WTC11 (cell line): ENCODE measurements around the gene PKMYT1.

ENCODE experiments used
- SMAD4 ChIP-seq: sonication (generic); formaldehyde crosslinking; IDR thresholded peaks from 2 replicates; pipeline ENCODE4 v1.8.0; 2022; ENCODE audit warnings: mild to moderate bottlenecking, missing genetic modification reagents
- USF2 ChIP-seq: sonication (generic); formaldehyde crosslinking; IDR thresholded peaks from 2 replicates; pipeline ENCODE4 v1.8.1; 2023; ENCODE audit warnings: mild to moderate bottlenecking, missing genetic modification reagents, moderate library complexity
- TF ChIP-seq, protein P1 (sequence below): fragments of 200-600 bp; IDR thresholded peaks from 2 replicates; pipeline ENCODE4 v1.8.0; 2022; ENCODE audit warnings: antibody characterized with exemption

GRCh38 chr16:2937170-2937569 lies 43.1 kb downstream of the PKMYT1 start:
- TF ChIP-seq USF2 (no peak), SMAD4 (CRISPR knock-in tag) (no peak)
- TF ChIP-seq, protein P1, sequence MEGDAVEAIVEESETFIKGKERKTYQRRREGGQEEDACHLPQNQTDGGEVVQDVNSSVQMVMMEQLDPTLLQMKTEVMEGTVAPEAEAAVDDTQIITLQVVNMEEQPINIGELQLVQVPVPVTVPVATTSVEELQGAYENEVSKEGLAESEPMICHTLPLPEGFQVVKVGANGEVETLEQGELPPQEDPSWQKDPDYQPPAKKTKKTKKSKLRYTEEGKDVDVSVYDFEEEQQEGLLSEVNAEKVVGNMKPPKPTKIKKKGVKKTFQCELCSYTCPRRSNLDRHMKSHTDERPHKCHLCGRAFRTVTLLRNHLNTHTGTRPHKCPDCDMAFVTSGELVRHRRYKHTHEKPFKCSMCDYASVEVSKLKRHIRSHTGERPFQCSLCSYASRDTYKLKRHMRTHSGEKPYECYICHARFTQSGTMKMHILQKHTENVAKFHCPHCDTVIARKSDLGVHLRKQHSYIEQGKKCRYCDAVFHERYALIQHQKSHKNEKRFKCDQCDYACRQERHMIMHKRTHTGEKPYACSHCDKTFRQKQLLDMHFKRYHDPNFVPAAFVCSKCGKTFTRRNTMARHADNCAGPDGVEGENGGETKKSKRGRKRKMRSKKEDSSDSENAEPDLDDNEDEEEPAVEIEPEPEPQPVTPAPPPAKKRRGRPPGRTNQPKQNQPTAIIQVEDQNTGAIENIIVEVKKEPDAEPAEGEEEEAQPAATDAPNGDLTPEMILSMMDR, result no peak
